GM18520 (cell line): ENCODE measurements around the gene KCTD16.

Experiments used
- ATAC-seq: cut with Tn5 transposase; IDR thresholded peaks from one replicate; pipeline ENCODE4 v1.9.1; 2021; ENCODE audit not compliant: unreplicated experiment

KCTD16 gene

DNA sequence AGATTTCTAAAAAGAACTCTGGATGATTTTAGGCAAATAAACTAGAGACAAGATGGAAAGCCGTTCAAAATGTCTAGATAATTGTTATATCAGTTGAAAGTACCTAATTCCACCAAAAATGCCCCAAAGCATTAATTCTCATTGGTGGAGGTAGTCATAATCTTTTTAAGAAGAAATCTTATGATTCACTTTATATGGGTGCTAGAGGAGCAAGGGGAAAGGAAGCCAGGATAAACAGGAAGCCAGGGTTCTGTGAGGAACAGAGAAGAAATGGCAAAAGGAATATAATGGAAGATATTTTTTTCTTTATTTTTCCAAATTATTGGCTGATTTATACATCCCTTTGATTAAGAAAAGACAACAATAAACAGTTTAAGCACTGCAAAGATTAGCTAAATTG, 8.0 kb upstream of the KCTD16 start:
- ATAC-seq, result no peak

DNA sequence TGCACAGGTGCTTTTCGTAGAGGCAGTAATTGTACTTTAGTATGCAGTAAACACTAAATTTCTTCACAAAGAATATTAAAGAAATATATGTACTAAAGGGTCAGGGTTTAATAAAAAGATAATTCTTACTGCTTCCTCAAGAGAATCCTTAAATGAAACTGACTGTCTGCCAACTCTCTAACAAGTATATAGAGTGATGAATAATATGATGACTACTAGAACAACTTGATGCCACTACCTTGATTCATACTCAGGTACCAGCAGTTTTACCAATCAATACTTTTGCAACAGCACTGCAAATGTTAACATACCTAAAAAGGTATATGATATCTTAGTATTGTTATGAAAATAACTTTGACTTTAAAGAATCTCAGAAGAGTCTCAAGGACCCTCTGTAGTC, 4.0 kb upstream of the KCTD16 start:
- ATAC-seq, result no peak

DNA sequence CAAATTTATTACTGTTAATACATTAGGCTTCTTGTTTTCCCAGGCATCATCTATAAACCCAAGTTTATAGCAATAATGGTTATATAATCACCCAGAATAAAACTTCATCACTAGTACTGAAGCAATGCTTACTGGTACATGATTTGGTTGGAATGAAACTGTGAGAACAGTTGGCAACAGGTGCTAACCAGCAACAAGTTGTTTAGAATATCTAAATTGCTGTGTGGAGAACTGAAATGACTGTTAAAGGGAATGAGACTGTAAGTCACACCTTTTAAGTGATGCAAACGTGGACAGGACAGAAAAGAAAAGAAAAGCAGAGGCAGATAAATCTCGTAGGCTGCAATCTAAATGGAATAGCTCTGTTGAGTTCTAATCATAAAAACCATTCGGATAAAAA, 2.7 kb upstream of the KCTD16 start:
- no peak for ATAC-seq

DNA sequence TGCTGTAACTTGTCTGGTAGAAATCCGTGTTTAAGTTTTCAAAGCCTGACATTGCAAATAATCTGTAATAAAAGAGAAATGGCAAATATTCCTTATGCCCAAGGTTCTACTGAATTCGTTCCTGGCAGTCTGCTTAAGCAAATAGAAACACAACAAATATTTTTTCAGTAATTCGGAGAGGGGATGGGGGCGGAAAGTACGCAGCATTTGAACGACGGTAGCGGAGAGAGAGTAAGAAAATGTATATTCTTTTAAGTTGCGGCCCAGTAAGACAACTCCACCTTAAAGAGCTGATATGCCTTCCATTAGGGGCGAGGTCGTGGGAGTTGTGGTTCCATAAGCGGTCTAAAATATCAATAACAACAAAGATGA, 783 bp upstream of the KCTD16 start:
- ATAC-seq, result no peak

DNA sequence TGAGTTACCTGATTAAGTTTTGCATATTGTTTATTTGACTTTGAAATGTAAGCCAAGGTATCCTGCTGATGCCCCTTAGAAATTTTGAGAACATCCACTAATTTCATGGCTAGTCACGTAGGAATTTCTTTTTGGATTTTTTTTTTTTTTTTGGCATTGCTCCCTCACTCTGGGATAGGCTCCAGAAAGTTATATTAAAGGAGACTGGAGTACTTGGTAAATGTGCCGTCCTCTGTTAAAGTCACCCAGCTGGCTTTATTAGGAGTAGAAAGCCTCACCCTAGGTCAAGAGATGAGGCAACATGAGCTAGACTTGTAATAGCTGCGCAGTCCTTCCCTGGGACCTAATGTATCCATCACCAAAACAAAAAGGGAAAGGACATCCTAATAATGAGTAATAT, 3.1 kb downstream of the KCTD16 start:
- no peak for ATAC-seq

DNA sequence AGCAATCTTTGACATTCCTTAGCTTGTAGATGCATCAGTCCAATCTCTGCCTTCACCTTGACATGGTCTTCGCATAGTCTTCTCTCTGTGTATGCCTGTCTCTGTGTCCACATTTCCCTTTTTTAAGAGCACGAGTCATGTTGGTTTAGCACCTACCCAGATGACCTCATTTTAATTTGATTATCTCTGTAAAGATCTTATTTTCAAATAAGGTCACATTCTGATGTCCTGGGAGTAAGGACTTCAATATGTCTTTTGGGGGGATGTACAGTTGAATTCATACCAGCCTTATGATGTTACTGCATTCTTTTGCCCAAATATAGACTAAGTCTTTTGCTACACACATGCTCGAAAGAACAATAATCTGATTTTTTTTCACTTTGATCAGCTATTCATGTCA, 6.9 kb downstream of the KCTD16 start:
- no peak for ATAC-seq

DNA sequence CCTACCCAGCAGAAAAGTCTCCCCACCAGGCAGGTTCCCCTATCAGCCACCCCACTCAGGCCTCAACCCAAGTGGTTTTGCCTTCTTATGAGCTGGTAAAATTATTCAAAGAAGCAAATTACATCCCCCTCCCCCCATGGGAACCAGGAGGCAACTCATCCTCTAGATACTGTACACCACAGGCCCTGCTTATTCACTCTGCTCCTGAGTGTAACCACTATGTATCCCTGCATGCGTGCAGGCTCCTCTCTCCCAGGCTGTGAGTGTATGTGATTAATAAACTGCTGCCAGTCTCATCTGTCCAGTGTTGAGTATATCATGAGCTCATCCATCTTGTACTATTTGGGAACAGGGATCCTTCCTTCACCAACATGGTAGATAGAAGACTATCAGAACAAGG, 8.6 kb downstream of the KCTD16 start:
- no peak for ATAC-seq

DNA sequence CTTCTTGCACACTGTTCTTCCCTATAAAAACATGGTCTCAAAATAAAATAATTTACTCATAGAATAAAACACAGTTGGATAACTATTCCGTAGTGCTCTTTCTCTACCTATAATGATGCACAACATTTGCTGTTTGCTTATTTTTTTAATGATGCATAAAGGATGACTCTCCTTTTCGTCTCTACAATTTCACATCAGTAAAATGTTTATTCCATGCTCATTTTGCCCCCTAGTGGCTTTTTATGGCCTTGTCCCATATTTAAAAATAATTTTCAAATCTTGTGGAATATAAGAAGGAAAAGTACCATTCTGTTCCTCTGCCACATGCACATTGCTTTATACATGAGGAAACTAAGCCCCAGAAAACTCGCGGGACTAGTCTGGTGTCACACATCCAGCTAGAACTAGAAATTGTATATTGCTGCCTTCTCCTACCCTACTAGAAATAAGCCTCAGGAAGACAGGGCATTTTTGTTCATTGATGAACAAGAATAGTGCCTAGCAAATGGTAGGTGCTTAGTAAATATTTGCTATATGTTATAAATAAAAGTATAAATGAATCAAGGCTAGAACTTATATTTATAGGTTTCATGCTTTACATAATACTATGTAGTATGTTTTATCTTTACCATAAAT, 12.7 kb downstream of the KCTD16 start:
- no peak for ATAC-seq

DNA sequence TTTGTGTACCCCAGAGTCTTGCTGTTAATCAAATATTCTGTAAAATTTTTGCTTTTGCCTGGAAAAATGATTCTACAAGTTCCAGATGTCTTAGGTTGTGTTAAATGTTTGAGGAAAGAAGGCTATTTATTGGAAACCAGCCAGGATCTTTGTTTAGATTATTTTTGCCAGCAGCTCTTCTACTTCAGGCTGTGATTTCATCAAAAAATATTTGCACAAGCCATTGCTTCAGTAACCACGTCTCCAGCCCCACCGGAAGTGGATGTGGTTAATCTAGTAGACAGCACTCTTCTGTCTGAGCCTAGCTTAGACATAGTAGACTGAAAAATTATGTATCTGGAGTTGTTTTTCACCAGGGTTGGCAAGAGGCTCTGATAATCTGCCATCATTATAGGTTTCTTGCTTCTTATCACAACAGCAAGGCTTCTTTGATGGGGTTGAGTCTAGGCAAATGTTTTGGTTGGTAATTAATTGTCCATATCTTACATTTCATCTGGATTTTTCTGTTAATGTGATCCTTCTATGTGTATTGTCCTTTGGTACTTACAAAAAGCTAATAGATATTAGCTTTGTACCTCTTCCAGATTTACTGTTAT, 17.1 kb downstream of the KCTD16 start:
- ATAC-seq, result peak; percentile 59

DNA sequence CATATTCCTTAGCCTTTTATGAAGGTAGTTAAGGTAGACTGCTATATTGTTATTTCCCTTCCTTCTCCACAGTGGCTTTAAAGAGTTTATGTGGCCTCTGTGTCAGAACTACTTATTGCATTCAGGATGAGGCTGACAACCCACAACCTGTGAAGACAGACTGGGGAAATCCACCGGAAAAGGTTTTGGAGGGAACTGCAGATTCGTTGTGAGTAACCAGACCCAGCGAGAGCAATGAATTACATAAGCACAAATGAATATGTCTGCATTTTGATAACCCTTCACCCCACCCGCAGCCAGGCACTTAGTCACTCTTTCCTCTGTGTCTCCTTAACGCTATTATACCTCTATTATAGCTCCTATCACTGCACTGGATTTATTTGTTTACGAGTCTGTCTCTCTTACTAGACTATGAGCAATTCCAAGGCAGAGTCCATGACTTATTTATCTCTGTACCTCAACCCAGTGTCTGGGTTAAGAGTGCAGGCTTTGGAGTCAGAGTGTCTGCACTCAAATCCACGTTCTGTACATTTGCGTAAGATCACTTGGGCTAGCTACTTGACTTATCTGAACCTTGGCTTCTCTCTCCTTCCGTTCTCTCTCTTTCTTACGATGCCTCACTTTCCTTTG, 19.2 kb downstream of the KCTD16 start:
- ATAC-seq, result peak; percentile 37

DNA sequence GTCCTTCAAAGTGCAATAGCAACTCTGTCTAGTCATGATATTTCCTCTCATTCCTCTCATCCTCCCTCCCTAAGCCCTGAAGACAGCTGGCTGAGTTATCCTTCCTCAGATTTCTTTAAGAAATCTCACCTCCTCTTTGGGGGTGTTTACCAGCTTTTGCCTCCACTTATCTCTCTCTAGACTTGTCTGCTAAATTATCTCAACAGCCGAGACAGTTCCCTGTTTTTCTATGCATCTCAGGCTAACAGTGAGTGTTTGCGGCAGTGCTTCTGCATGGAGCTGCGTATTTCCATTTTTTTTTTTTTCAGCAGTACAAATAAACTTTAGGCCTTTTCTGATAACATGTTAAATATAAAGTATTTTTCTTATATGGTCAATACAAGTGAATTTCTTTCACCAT, 20.9 kb downstream of the KCTD16 start:
- ATAC-seq, result no peak

DNA sequence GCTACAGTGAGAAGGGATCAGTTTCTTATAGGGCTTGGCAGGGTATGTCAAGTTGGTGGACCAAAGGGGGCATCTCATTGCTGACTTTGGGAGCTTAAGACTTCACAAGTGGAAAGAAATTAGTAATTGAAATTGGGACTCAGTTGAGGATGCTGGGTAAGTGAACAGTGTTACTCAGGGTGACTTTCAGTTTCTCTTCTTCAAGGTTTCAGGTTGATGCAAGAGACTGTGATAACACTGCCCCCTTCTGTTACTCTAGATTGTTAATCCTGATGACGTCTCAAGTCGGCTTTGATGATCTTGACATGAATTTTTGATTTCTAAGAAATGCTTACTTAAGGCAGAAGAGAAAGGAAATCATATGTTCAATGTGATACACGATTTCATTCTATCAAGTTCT, 21.3 kb downstream of the KCTD16 start:
- ATAC-seq, result peak; percentile 82

DNA sequence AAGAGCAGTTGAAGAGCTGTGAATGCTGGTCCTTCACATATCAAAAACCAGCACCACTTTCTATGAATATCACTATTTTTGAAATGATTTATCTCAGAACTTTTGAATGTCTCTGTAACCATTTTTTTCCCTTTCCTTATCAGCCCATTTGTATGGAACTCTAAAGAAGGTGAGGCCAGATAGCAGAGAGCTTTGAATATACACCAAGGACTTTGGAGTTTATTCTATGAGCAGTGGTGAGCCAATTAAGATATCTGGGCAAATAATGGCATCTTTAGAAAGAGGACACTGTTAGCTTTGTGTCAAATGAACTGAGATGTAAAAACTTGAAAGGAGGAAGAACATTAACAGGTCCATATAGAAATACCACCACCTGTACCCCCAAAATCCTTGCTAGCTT, 22.0 kb downstream of the KCTD16 start:
- ATAC-seq, result no peak

DNA sequence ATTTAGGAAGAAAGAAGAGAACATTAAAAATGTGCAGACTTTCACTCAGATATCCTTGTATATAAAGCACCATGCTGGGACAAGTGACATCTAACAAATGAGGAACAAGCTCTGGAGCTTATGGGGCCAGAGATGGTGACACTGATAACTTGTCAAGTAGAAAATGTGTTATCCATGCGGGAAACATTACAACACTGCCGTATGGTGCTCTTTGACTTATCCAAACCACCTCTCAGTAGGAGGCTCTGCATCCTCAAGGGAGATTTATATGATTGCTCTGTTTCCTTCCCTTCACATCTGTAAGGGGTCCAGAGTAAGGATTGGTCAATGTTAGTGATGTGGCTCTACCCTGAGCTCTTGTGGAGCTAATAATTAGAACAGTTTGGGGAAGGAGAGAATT, 23.5 kb downstream of the KCTD16 start:
- no peak for ATAC-seq

DNA sequence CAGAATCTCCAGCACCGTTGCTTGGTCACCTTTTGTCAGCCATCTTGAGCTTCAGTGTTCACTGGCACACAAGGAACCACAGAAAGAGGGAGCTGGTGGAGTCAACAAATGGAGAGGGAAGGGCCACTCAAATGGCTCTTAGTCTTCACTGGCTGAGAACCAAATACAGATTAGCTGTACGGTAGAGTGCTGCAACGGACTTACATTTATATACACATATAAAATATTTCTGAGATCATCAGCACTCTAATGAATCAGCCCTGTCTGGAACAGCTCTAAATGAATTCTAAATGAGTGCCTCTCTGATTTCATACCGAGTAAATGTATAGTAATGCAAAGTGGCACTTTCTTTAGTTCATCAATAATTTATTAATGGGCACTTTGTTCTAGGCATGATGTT, 24.8 kb downstream of the KCTD16 start:
- ATAC-seq, result no peak

DNA sequence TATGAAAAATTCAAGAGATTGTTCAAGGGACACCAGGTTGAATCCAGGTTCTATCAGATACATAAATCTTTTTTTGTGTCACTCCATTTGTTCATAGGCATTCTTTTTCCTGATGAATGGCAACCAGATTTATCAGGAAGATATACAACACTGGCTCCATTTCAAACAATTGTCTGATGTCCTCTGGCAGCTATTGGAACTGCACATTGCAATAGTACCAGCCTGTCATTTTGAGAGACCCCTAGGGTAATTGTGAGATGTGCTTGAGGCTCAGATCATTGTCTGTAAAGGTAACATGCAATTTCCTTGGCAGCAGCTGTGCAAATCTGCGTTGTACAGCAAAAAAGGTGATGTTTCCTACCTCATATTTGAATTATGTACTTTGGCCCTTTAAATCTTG, 25.9 kb downstream of the KCTD16 start:
- no peak for ATAC-seq

DNA sequence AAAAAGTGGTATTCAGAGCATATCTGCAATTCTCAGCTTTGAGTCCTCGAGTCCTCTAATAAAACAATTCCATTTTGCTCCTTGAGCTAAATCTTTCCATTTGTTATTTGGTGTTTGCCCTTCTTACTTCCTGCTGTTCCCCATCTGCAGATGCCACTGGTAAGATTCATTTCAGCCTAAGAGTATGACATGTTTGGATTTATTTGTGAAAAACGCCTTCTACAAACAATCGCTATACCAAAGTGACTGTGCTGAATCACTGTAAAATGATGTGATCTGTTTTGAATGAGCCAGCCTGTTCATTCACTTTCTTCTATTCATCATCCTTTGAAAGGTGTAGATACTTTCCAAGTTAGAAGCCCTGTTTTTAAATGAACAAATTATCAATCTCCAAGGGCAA, 27.7 kb downstream of the KCTD16 start:
- no peak for ATAC-seq

DNA sequence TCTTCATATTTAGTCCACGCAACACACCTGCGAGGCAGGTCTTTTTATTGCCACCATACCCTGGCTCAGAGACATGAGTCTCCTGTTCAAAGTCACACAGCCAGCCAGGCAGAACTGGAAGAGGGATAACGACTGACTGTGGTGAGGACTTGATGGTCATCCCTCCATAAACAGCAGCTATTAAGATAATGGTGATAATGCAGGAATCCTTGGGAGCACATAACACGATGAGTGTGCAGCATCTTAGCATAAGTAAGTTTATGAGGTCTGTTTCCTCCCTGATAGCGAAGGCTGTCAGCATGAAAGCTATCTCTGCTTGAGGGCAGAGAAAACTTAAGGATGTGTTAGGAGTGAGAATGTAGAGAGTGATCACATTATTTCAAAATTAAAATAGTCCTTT, 30.9 kb downstream of the KCTD16 start:
- ATAC-seq, result no peak

DNA sequence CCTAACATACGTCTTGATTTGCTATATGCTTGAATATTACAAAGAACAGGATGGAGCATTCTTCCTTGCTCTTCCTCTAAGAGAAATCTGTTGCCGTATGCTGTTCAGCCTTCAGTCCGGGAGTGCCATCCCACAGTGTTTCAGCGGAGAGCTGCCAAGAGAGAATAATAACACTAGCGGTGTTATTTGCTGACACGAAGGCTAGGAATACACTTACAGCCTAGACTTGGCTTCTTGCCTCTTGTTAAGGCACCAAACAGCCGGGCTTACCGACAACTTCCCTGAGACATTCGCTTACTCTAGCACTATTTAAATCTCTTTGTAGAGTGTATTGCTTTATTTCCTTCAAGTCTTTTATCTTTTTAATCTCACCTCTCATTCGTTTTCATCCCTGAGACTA, 31.4 kb downstream of the KCTD16 start:
- ATAC-seq, result no peak

DNA sequence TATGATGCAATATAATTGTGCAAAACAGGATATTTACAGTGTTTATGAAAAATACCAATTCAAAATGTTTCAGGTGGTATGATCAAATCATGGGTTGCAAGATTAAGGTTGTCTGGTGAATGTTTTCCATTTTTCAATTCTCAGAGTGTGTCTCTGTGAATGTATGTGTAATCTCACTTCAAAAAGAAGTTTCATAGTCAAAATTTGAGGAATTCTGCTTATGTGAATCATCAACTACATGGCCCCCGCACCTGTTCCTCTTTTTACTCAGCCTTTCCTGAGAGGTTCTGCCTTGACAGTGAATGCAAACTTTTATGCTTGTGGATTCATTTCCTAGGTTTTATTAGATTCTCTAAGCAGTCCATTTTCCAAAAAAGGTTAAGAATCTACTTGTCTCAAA, 32.1 kb downstream of the KCTD16 start:
- no peak for ATAC-seq

DNA sequence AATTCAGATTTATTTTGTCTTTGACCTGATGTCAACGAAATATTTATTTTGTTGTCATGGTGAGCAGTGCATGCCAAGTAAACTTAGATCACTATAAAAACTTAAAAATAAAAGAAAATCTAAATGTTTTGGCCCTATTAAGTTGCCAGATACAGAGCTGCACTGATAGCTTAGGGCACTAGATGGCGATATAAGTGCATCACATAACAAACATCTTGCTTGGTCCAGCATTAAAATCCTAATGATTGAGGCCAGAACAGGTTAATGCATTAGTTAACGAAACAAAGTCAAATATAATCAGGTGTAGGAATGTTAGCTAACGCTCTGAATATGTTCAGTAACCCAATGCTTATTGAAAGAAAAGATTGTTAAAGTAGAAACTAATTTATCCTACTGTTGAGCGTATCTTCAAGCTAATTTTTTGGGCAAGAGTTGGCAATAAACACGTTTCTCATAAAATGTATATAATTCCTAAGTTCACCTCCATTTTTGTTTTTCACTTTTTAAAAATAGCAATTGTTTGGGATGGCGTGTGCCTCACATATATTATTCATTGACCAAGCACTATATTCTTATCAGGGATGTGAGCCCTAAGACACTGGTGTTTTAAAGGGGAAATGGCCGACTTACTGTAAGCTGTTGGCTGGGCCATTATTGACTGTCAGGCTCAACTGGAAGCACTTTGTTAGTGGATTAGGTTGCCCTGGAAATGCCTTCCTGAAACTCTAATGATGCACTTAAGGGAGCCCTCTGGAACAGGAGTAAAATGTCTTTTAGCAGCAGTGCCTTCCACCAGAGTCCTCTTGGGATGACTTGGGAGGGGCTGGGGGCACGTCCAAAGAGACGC, 33.3 kb downstream of the KCTD16 start:
- ATAC-seq, result peak; percentile 88

DNA sequence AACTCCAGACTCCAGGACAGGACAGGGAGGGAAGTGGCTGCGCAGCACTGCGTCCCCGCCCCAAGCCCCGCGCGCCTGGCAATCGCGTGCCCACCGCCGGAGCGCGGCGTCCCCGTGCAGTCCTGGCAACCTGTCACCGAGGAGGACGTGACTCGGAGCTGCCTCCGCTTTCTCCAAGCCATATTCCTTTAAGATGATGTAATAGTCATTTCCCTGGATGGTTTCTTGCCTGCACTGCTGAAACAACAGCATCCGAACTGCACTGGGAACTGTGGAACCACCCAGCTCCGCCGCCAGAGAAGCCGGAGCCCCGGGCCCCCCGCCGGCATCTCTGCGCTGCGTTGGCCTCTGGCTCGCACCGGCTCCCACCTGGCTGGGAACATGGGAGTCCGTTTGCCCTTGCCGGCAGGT, 34.5 kb downstream of the KCTD16 start:
- ATAC-seq, result no peak
